ENCODE measurements around the gene TMEM164.

DNA sequence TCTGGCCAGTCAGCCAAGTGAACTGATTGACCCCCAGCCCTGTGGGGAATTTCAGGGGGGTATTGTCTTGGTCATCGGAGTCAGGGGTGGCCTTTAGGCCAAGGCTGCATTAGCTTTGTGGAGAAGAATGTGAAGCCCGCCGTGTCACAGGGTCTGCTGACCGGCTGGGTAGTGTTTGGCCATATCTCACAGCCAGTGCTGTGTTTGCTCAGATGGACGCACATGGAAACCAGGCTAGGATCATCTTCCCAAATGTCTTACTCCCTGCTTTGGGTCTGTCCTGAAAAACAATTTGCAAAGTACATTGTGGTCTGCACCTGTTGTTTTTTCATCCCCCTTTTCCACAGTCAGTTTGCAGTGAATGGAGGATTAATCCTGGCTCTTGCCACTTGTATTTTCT lies 13.0 kb downstream of the TMEM164 start:
- TF ChIP-seq, protein P1, sequence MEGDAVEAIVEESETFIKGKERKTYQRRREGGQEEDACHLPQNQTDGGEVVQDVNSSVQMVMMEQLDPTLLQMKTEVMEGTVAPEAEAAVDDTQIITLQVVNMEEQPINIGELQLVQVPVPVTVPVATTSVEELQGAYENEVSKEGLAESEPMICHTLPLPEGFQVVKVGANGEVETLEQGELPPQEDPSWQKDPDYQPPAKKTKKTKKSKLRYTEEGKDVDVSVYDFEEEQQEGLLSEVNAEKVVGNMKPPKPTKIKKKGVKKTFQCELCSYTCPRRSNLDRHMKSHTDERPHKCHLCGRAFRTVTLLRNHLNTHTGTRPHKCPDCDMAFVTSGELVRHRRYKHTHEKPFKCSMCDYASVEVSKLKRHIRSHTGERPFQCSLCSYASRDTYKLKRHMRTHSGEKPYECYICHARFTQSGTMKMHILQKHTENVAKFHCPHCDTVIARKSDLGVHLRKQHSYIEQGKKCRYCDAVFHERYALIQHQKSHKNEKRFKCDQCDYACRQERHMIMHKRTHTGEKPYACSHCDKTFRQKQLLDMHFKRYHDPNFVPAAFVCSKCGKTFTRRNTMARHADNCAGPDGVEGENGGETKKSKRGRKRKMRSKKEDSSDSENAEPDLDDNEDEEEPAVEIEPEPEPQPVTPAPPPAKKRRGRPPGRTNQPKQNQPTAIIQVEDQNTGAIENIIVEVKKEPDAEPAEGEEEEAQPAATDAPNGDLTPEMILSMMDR (conservative IDR thresholded peaks at IDR 0.05; ENCODE audit: low read depth in 2 of 2): no peak
- no peak for TF ChIP-seq EZH2phosphoT487 (IDR thresholded peaks at IDR 0.05; ENCODE audit: unreplicated experiment)
- TF ChIP-seq EZH2 (IDR thresholded peaks at IDR 0.05; ENCODE audit: low read depth, unreplicated experiment): no peak
- TF ChIP-seq ETS1 (IDR thresholded peaks at IDR 0.05): no peak
- no peak for TF ChIP-seq STAT1 (IDR thresholded peaks at IDR 0.05; ENCODE audit: unreplicated experiment)
